Islet precursor cell (in vitro differentiated cells): ENCODE results near the gene CTRL.
"Not testable (repeated sequence)": the region's sequence is repeated elsewhere in the genome, so short reads cannot be mapped to it uniquely, and the experiment has no call there.

Experiments used
- DNase-seq: peaks from one replicate; pipeline ENCODE4 v3.0.0-alpha.2; 2018

The CTRL gene

GRCh38 chr16:67931712-67932461 is at the start of gene CTRL:
Gene CTRL (minus strand): TSS chr16:67931862. CDS start chr16:67931852, 10 bp downstream.
- DNase-seq: peak; percentile 71

GRCh38 chr16:67979955-67980678 is 48.5 kb upstream of the CTRL start, which contains the start of gene DPEP3:
Gene DPEP3 (minus strand): TSS chr16:67980499. CDS start chr16:67980380, 119 bp downstream.
- DNase-seq: no peak

DNA sequence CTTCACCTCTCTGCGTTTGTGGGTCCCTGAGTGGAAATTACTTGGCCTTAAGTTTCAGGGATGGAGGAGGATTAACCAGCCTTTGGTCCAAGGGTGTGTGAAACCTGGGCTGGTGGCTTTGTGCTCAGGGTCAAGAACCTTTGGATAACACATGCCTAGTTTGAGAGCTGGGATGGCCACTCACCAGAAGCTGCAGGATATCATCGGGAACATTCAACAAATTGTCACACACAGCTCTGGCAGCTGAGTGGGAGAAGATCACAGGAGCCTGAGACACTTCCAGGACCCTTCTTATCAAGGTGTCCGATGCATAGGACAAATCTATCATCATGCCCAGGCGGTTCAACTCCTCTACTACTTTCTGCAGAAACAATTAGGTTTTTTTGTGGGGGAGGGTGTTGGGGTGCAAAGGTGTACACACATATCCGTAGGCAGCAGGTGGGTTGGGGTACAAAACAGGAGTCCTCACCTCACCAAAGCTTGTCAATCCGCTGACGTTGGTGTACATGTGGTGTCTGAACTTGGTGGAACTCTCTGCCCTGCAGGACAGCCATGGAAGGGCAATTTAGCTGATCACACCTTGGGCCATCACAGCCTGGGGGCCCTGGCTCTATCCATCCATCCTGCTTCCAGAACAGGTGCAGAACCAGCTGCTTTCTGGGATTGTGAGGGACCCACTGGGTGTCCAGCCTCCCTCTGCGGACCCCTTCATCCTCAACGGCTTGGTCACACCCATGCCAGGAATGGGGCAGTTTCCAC is 46.0 kb upstream of the CTRL start:
- DNase-seq: no peak

- DNase-seq: no peak
These were observed 45.3 kb upstream of the CTRL start for GRCh38 chr16:67977005-67977404.

- no peak for DNase-seq
These were observed 44.5 kb upstream of the CTRL start for GRCh38 chr16:67976205-67976604.

DNA sequence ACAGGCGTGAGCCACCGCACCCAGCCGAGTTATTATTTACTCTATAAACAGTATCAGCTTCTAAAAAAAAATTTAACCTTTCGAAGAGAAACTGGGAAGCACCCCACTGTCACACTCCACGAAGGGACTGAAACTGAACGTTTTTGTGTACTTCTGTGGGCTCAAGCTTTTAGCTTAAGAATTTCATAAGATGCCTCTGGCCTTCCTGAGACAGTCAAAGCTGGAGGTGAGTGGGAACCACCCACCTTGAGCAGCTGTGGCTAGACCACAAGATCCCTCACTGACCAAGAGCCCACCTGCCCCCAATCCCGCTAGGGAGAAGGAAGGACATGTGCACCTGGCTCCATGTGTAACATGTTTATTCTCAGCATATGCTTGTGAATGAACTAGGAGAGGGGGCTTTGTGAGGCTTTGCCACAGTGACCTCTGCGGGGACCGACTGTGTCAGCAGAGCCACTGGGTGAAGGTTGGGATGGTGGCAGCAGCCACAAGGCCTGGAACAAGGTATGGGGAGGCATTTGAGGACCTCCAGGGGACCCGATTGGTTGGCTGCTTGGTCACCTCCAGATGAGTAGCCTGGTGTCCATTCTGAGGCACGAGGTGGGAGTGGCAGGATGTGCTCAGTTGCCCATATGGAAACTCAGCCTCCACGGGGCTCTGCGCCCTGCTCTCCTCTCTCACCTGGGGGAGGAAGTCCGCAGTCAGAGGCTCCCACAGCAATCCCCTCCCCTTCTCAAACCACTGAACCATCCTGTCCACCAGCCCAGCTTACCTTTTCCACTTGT is 43.9 kb upstream of the CTRL start:
- no peak for DNase-seq

- DNase-seq: not testable (repeated sequence)
These were observed 40.6 kb upstream of the CTRL start for GRCh38 chr16:67972285-67972684.

- no peak for DNase-seq
These were observed 39.4 kb upstream of the CTRL start for GRCh38 chr16:67971111-67971510.

- peak; percentile 84 for DNase-seq
These were observed 37.8 kb upstream of the CTRL start for GRCh38 chr16:67969254-67970039.

DNA sequence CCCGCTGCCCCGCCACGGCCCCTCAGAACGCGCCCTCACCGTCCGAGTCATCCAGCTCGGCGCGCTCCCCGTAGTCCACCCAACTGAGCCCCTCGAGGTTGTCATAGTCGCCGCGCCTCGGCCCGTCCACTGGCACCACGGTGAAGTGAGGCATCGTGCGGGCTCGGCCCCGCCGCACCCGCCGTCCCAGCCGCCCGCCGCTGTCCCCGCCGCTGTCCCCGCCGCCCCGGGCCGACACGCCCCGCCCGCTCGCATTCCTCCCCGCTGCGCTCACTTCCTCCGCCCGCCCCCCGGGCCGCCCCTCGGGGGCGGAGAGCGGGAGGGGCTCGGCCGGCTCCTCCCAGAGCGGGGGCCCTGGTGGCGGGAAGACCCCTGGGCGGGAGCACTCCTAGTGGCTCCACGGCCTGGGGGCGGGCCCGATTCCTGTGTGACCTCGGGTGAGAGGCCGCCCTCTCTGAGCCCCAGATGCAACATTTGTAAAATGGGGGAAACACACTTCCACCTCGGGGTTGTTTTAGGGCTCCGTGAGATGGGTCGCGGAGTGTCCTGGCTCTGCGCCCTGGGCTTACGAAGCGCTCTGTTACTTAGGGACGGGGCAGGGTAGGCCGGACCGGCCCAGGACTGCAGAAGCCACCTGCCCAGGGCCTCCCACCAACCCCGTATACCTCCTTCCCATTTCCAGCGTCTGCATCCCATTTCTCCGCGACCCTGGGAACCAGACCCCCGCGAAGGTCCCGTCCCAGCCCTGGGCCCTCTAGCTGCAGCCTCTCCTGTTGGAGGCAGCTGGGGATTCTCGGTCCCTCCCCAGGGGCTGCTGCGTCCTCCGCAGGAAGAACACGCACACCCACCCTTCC is 37.0 kb upstream of the CTRL start, which contains the start of gene SLC12A4:
Gene SLC12A4, minus strand, starts transcription at position 238 of the 854 bp plus-strand sequence. Its CDS starts 84 bp downstream, at position 154.
- DNase-seq: peak; percentile 94

DNA sequence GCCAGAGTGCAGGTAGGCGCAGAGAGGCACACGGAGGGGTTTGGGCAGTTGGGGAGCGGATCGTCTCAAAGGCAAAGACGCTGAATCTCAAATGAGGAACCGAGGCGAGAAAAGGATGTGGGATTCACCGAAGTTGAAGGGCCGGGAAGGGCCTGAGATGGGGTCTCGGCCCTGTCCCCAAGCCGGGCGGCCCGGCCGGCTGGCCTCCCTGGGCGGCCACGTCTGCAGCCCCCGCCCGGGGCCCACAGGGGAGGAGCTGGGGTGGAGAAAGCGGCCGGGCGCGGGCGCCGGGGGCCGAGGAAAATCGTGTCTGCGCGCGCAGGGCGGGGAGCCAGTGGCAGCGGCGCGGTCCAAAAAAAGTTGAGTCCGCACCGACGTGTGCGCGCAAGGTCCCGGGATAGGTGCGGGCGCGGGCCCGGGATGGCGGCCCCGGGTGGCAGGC is 36.3 kb upstream of the CTRL start:
- DNase-seq: no peak

DNA sequence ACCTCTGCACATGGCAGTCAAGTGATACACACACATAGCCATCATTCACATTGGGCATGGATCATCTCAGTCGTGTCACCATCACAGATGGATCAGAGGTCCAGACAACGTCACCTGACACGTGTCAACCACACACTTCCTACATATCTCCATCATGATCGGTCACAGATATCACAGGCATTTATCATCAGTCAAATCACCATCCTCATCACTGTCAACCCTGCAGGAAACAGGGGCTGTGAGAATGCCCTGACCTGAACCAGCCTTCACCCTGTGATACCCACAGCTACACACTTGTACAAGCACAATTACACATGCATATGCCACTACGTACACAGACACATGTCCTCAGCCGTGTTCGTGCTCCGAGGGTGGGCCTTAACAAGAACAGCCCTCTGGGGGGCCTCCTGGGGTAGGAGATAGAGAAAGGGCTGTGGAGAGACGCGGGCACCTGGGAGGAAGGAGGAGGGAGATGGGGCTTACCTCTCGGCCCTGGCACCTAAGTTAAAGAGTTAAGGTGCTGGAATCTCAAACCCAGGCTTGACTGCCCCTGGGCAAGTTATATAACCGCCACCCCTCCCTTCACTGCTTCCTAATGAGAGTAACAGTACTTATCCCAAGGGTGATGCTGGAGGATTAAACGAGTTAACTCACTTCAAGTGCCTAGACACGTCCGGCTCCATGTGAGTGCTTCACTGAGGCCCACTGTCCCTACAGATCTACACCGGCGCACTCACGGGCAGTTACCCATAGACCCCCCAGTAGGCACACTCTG is 35.7 kb upstream of the CTRL start:
- no peak for DNase-seq

DNA sequence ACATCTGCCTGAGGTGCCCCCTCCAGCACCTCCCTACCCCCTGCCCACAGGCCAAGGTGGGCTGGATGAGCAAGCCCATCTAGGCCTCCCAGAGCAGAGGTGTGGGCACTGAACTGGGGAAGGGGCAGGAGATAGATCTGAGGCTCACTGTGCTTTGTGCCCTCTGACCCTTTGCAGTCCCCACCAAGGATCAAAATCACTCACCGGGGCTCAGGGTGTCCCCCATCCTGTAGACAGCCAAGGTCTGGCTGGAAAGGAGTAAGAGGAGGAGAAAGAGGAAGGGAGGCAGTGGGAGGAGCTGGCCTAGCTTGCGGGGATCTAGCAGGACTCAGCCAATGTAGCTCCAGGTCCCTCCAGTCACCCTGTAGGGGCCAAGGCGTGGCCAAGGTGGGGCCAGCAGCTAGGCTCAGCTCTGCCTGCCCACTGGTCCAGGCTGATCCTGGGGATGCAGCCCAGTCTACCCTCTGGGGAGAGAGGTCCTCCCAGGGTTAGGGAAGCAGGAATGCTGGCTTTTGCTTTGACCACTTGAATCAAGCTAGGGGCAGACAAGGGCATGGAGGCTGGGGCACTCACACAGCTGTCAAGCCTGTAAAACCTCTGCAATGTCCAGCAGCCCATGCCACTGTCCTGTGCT is 35.0 kb upstream of the CTRL start:
- DNase-seq: peak; percentile 90

GRCh38 chr16:67965668-67966548 is 34.2 kb upstream of the CTRL start:
- DNase-seq: peak; percentile 88

- DNase-seq: no peak
These were observed 32.9 kb upstream of the CTRL start for GRCh38 chr16:67964477-67965131.

DNA sequence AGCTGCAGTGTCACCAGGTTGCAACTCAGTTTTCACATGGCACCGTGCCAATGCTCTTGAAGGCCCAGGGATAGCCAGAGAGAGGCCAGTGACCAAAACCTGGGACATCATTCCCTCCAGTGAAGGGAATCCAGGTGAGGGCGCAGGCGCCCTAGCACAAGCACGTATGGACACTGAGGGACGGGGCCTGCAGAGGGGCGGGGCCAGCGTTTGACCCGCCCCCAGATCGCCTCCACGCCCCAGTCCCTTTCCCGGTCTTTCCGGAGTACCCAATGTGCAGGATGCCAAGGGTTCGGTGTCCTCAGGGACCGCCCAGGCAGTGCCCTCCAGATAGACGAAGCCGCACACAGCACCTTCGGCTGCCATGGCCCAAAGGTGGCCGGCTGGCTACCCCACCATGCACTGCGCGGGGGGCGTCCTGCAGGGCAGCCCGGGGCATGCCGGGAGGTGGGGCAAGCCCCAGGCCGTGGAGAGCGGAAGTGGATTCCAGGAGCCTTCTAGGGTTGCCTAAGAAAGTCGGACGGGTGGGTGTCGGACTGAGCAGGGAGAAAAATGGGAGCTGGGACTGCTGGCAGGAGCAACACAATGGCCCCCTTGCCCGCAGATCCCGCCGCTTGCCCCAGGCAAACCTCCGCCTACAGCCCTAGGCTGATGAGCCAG is 32.1 kb upstream of the CTRL start:
- peak; percentile 47 for DNase-seq

DNA sequence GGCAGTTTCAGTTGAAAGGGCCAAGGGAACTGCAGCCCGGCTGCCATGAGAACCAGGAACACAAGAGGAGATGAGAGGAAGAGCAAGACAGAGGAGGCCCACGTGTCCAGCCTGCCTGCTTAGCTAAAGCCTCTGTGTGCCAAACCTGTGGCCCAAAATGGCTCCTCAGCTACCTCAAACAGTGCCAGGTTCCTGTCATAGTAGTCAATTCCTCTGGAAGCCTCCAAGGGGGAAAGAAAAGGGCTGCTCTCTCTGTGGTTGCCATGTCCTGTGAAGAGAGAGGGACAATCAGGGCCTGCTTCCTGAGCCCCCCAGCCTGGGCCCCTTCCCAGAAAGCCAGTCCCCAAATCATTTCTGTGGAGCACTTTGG is 31.6 kb upstream of the CTRL start:
- DNase-seq: no peak
